Transverse colon (tissue), 4 donors: ENCODE results near the gene KLRC2. TPM values are rescaled to one million over a fixed set of nuclear protein-coding genes. Genes with fewer than 3 reads are reported as not detected.
A peak's percentile ranks its signal among the peaks of the same experiment; 100 is the strongest.
"Not testable (repeated sequence)": the region's sequence is repeated elsewhere in the genome, so short reads cannot be mapped to it uniquely, and the experiment has no call there.

Experiments used
- DNase-seq: peaks from one replicate; pipeline ENCODE4 v3.0.0-alpha.2; 2019
- H3K27ac ChIP-seq, 4 donors: fragments of 200-600 bp; sonication (generic); 2 replicates each; pipeline ENCODE4 v1.5.1; 2016 to 2018; ENCODE audit warnings: inconsistent platforms in 4 of 4
- H3K27me3 ChIP-seq: fragments of 200-600 bp; sonication (generic); 2 replicates; pipeline ENCODE4 v1.5.1; 2017; ENCODE audit warnings: inconsistent platforms
- H3K36me3 ChIP-seq, 4 donors: fragments of 200-600 bp; sonication (generic); 2 replicates each; pipeline ENCODE4 v1.5.1; 2017 to 2019; ENCODE audit warnings: inconsistent platforms in 4 of 4
- H3K4me1 ChIP-seq, 4 donors: fragments of 200-600 bp; sonication (generic); 2 replicates each; pipeline ENCODE4 v1.5.1; 2017 to 2020; ENCODE audit warnings: inconsistent platforms in 4 of 4
- H3K4me3 ChIP-seq, 4 donors: fragments of 200-600 bp; sonication (generic); 1 replicate in 1 of 4; 2 replicates in 3 of 4; pipeline versions ENCODE4 v1.5.1 to v1.6.1; 2017 to 2019; ENCODE audit warnings: inconsistent platforms in 4 of 4
- H3K9me3 ChIP-seq, 2 donors: fragments of 200-600 bp; sonication (generic); 2 replicates each; pipeline ENCODE4 v1.5.1; 2017 to 2019; ENCODE audit warnings: inconsistent platforms in 2 of 2
- CTCF ChIP-seq, 5 experiments: fragments of 200-600 bp in 3 of 5; fragments of 450-650 bp in 2 of 5; sonication (generic) in 3 of 5; IDR thresholded peaks; 1 replicate in 2 of 5; 2 replicates in 3 of 5; pipeline ENCODE4 v1.5.1; 2016 to 2017; ENCODE audit warnings: antibody characterized with exemption in 5 of 5, inconsistent platforms in 3 of 5, mild to moderate bottlenecking in 2 of 5, moderate library complexity in 1 of 5
- EP300 ChIP-seq: sonication (generic); formaldehyde crosslinking; IDR thresholded peaks from one replicate; pipeline ENCODE4 v1.6.1; 2017; ENCODE audit warnings: antibody characterized with exemption, low read depth
- POLR2A ChIP-seq: fragments of 450-650 bp; IDR thresholded peaks from one replicate; pipeline ENCODE4 v1.6.1; 2016; ENCODE audit warnings: antibody characterized with exemption, mild to moderate bottlenecking, moderate library complexity
- POLR2AphosphoS5 ChIP-seq, 3 donors: sonication (generic); formaldehyde crosslinking; IDR thresholded peaks; one replicate each; pipeline ENCODE4 v1.6.1; 2016; ENCODE audit warnings: antibody characterized with exemption in 3 of 3
- WGBS, 2 donors: methylation state at CpG; one replicate each; pipeline ENCODE4 v1.1.5; 2018; ENCODE audit warnings: low coverage in 1 of 2; 5-methylcytosine and 5-hydroxymethylcytosine counted together
- in situ Hi-C, 4 donors: fragments of 200-750 bp; cut with MboI; loops; one replicate each; pipeline versions ENCODE4 v1.15.0 to v1.15.1; 2017; ENCODE audit warnings: low sequenced_read_pairs in 3 of 4, low pct_ligation_motif_present in 1 of 4, low pct_unique_long_range_greater_than_20kb in 1 of 4
- intact Hi-C: fragments of 100-400 bp; cut with DNase I; formaldehyde crosslinking; loops from one replicate; pipeline ENCODE4 v1.15.1; 2023; ENCODE audit warnings: low total_unique reads
- total RNA-seq, 4 donors: library from RNA; depleted of rRNA; stranded (reverse); fragments of >200 nt; gene quantifications; one replicate each; pipeline ENCODE4 v1.1.0, GENCODE V29; 2016

Gene KLRC2
- total RNA-seq, 4 donors from 2014 or later: 0.80 to 6.8 (median 4.0) TPM; not detected in 1

GRCh38 chr12:10404798-10405197 lies 31.0 kb downstream of the KLRC2 start:
- Histone ChIP-seq H3K4me1 (no peaks in the 10 kb centered on the region), H3K27ac (no peak overlapping the region), H3K27me3 (no peaks in the 10 kb centered on the region), H3K9me3 (no peaks in the 10 kb centered on the region), H3K4me3 (no peak overlapping the region), H3K36me3 (no peaks in the 10 kb centered on the region)
- in situ Hi-C loops (no loop called here), intact Hi-C loops (no loop called here)
- DNase-seq: no peak
- TF ChIP-seq CTCF (IDR thresholded peaks at IDR 0.05) (no peak), POLR2A (no peak), EP300 (no peak), POLR2AphosphoS5 (IDR thresholded peaks at IDR 0.05) (no peak)

DNA sequence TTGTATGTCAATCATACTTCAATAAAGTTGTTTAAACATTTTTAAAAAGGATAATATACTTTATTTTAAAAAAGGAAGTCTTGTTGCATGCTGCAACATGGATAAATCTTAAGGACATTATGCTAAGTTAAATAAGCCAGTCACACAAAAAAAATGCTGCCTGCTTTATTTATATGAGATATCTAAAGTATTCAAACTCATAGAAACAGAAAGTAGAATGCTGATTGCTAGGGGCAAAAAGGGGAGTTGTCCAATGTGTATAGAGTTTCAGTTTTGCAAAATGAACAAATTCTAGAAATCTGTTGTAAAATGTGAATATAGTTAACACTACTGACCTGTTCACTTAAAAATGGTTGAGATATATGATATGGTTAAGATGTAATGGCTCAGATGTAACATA lies 35.0 kb downstream of the KLRC2 start:
- H3K4me3 ChIP-seq: no peak overlapping the region
- H3K27me3 ChIP-seq: no peaks in the 10 kb centered on the region
- intact Hi-C loops (no loop called here), in situ Hi-C loops (no loop called here)
- no peak overlapping the region for H3K27ac ChIP-seq
- DNase-seq: no peak
- TF ChIP-seq POLR2AphosphoS5 (IDR thresholded peaks at IDR 0.05) (no peak), POLR2A (no peak)
- no peaks in the 10 kb centered on the region for H3K36me3 ChIP-seq
- H3K4me1 ChIP-seq: peaks cover 0 to 21% (median 8%) of the 10 kb centered on the region in 4 donors
- no peaks in the 10 kb centered on the region for H3K9me3 ChIP-seq

- 87 to 93% methylated on average over 2 of the region's 2 CpGs for WGBS, 2 donors
- no peak for DNase-seq
These were observed 37.6 kb downstream of the KLRC2 start for GRCh38 chr12:10398168-10398567.

DNA sequence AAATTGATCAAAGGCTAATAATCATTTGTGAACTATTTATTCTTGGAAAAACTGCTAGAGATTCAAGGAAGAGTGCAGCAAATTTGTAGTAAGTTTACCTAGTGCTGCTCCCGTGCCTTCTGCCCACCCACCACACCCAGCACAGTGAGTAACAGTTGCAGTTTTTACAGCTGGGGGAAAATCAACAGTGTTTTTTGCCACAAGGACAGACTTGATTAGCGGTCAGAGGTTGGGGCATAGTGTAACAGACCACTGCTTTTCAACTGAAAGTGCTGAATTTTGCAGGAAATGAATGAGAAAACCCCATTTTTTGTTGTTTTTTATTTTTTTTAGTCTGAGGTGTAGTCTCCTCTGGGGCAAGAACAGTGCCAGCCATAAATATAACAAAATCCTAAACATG lies 38.5 kb downstream of the KLRC2 start:
- Histone ChIP-seq H3K27me3 (no peaks in the 10 kb centered on the region), H3K4me3 (no peak overlapping the region), H3K4me1 (peaks cover under 1 to 34% (median 9%) of the 10 kb centered on the region in 4 donors), H3K9me3 (no peaks in the 10 kb centered on the region), H3K36me3 (no peaks in the 10 kb centered on the region), H3K27ac (peak overlapping the region in 2 of 4 donors; percentile 67 to 77)
- 25 to 46% methylated on average over 2 of the region's 2 CpGs for WGBS, 2 donors
- in situ Hi-C loops: no loop called here
- intact Hi-C loops: no loop called here
- TF ChIP-seq POLR2A (no peak), CTCF (IDR thresholded peaks at IDR 0.05) (no peak), POLR2AphosphoS5 (IDR thresholded peaks at IDR 0.05) (no peak), EP300 (no peak)
- no peak for DNase-seq

More at GRCh38 chr12:10398168-10398567, 37.6 kb downstream of the KLRC2 start:
- no peak overlapping the region for H3K4me3 ChIP-seq
- H3K27me3 ChIP-seq: no peaks in the 10 kb centered on the region
- no peaks in the 10 kb centered on the region for H3K36me3 ChIP-seq
- no peak for TF ChIP-seq POLR2AphosphoS5 (IDR thresholded peaks at IDR 0.05)
- TF ChIP-seq EP300: no peak
- TF ChIP-seq CTCF (IDR thresholded peaks at IDR 0.05): no peak
- peaks cover 0 to 30% (median 8%) of the 10 kb centered on the region in 4 donors for H3K4me1 ChIP-seq
- intact Hi-C loops: no loop called here
- H3K27ac ChIP-seq: no peak overlapping the region
- no peaks in the 10 kb centered on the region for H3K9me3 ChIP-seq
- in situ Hi-C loops: no loop called here

DNA sequence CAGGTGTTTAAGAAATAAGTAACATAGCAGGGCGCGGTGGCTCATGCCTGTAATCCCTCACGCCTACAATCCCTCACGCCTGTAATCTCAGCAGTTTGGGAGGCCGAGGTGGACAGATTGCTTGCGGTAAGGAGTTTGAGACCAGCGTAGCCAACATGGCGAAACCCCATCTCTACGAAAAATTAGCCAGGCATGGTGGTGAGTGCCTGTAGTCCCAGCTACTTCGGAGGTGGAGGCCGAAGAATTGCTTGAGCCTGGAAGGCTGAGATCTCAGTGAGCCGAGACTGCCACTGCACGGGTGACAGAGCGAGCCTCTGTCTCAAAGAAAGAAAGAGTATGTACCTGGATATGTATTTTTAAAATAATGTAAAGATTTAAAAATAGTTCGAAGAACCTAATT lies 39.6 kb downstream of the KLRC2 start:
- intact Hi-C loops, DNase-seq, H3K36me3 ChIP-seq, in situ Hi-C loops, H3K9me3 ChIP-seq, H3K27me3 ChIP-seq, H3K4me3 ChIP-seq: not testable (repeated sequence)
- Histone ChIP-seq H3K4me1 (peaks cover 4 to 40% (median 11%) of the 10 kb centered on the region in 4 donors), H3K27ac (peak overlapping the region; percentile 67 to 77 (median 71))
- WGBS, 2 donors: 75 to 81% methylated on average over 15 of the region's 15 CpGs
